Astrocyte of the cerebellum (primary cell): ENCODE data around the gene ZFYVE19.

ENCODE experiments used
- DNase-seq: peaks from one replicate; pipeline ENCODE4 v3.0.0-alpha.2; 2011; ENCODE audit warnings: low read depth
- H3K4me3 ChIP-seq: 2 replicates; pipeline ENCODE4 v1.5.1; 2011; ENCODE audit warnings: mild to moderate bottlenecking, low read depth, low read length, moderate library complexity
- CTCF ChIP-seq: IDR thresholded peaks from 2 replicates; pipeline ENCODE4 v1.5.1; 2012; ENCODE audit warnings: low read length, low read depth, moderate library complexity, mild to moderate bottlenecking; ENCODE audit errors: missing control alignments
- in situ Hi-C: cut with HindIII; loops from 2 replicates; pipeline ENCODE4 v1.10.0; 2017; ENCODE audit warnings: low sequenced_read_pairs

Gene ZFYVE19

GRCh38 chr15:40807028-40807887 lies at the start of gene ZFYVE19, which contains the start of gene DNAJC17:
ZFYVE19 (plus strand) TSS chr15:40807089; CDS start chr15:40807590, 501 bp downstream.
DNAJC17 (minus strand) TSS chr15:40807473; CDS start chr15:40807446, 27 bp downstream.
- TF ChIP-seq CTCF: no peak
- DNase-seq: peak; percentile 97
- in situ Hi-C loops: no loop called here
- H3K4me3 ChIP-seq: peak within 1 kb of the TSS; percentile 86

GRCh38 chr15:40759961-40760360 lies 46.9 kb upstream of the ZFYVE19 start:
- in situ Hi-C loops: no loop called here
- no peak for DNase-seq
- no peak for TF ChIP-seq CTCF
- no peak overlapping the region for H3K4me3 ChIP-seq

- no peak for TF ChIP-seq CTCF
- no peak for DNase-seq
- in situ Hi-C loops: no loop called here
- H3K4me3 ChIP-seq: peak overlapping the region; percentile 31
These were observed 43.7 kb upstream of the ZFYVE19 start for GRCh38 chr15:40762919-40763800.

GRCh38 chr15:40763801-40764628 lies 42.9 kb upstream of the ZFYVE19 start, which contains the start of gene GCHFR:
GCHFR (plus strand) TSS chr15:40764068; CDS start chr15:40764181, 113 bp downstream.
- in situ Hi-C loops: no loop called here
- DNase-seq: no peak
- peak; percentile 4 for TF ChIP-seq CTCF
- H3K4me3 ChIP-seq: peak within 1 kb of the TSS; percentile 31

- TF ChIP-seq CTCF: no peak
- DNase-seq: no peak
- H3K4me3 ChIP-seq: peak overlapping the region; percentile 31
- in situ Hi-C loops: no loop called here
These were observed 42.2 kb upstream of the ZFYVE19 start for GRCh38 chr15:40764629-40765103.
